K562 (cell line): Measurements from ENCODE around the gene PHACTR3. TPM values are rescaled to one million over a fixed set of nuclear protein-coding genes. Genes with fewer than 3 reads are reported as not detected.

Experiments
- ATAC-seq: fragments of 200-7000 bp; cut with Tn5 transposase; 3 replicates; pipeline ENCODE4 v1.9.1; 2020; ENCODE audit warnings: moderate library complexity
- BruUV-seq: library from RNA; stranded (reverse); fragments of 400-500 nt; replicated peaks from 2 replicates; lab custom pipeline; 2021; lab: Mats Ljungman, UMichigan
- CTCF ChIA-PET: fragments of 300-600 bp; formaldehyde crosslinking; extraction: SDS; loops from one replicate; lab custom pipeline; 2021; ENCODE audit warnings: low intra/inter-chr PET ratio; lab: Yijun Ruan, JAX
- POLR2A ChIA-PET: fragments of 300-600, 350-650 bp; sonication (Branson Sonifier 250); formaldehyde crosslinking; extraction: SDS; loops from one replicate; lab custom pipeline; 2021; ENCODE audit warnings: antibody characterized with exemption, inconsistent platforms; lab: Yijun Ruan, JAX
- DNase-seq, 4 experiments: peaks; one replicate each; pipeline versions ENCODE4 v3.0.0 to v3.0.0-alpha.2; 2011 to 2018; ENCODE audit warnings: low spot score in 3 of 4, mixed read lengths in 3 of 4; ENCODE audit errors: extremely low read depth in 1 of 4
- FAIRE-seq: peaks from 2 replicates; lab custom pipeline; 2011; peaks lifted over from hg19 to GRCh38; lab: Jason Lieb, UNC
- H2AFZ ChIP-seq: 2 replicates; pipeline ENCODE4 v1.6.0; 2011; ENCODE audit warnings: low read depth, low read length, control low read depth, inconsistent platforms
- H3K27ac ChIP-seq: fragments of 200-600 bp; 3 replicates; pipeline ENCODE4 v1.8.0; 2011; ENCODE audit warnings: low read depth, mild to moderate bottlenecking, control low read depth, inconsistent platforms, low read length, moderate library complexity, mixed read lengths; ENCODE audit errors: extremely low read depth
- H3K27me3 ChIP-seq, 2 experiments: fragments of 300-600 bp in 1 of 2; 2 replicates in 1 of 2; 3 replicates in 1 of 2; pipeline versions ENCODE4 v1.6.0 to v1.8.0; 2011; ENCODE audit warnings: inconsistent platforms in 2 of 2, low read length in 2 of 2, mild to moderate bottlenecking in 1 of 2, mixed read lengths in 1 of 2, moderate library complexity in 1 of 2; ENCODE audit not compliant: control insufficient read depth in 2 of 2, insufficient read depth in 2 of 2
- H3K36me3 ChIP-seq: fragments of 300-600 bp; 3 replicates; pipeline ENCODE4 v1.8.0; 2011; ENCODE audit warnings: mild to moderate bottlenecking, low read length, inconsistent platforms; ENCODE audit not compliant: control insufficient read depth, insufficient read depth
- H3K4me1 ChIP-seq, 2 experiments: fragments of 200-600 bp in 1 of 2; replicated peaks in 1 of 2; 2 replicates in 1 of 2; 3 replicates in 1 of 2; pipeline versions ENCODE4 v1.5.1 to v1.8.0; 2011; ENCODE audit warnings: inconsistent platforms in 2 of 2, low read length in 2 of 2, mild to moderate bottlenecking in 1 of 2, mixed read lengths in 1 of 2, moderate library complexity in 1 of 2; ENCODE audit not compliant: control insufficient read depth in 2 of 2, insufficient read depth in 2 of 2
- H3K4me2 ChIP-seq: 2 replicates; pipeline ENCODE4 v1.6.1; 2011; ENCODE audit warnings: low read length, control low read depth, inconsistent platforms, mixed read lengths; ENCODE audit not compliant: insufficient read depth
- H3K4me3 ChIP-seq: fragments of 200-600 bp; sonication (generic), shearing (Covaris generic); 2 replicates; pipeline ENCODE4 v1.5.1; 2016; ENCODE audit warnings: control low read depth, inconsistent platforms
- H3K79me2 ChIP-seq: fragments of 200-600 bp; 3 replicates; pipeline ENCODE4 v1.8.0; 2011; ENCODE audit warnings: low read length, inconsistent platforms; ENCODE audit not compliant: control insufficient read depth, insufficient read depth
- H3K9ac ChIP-seq, 2 experiments: 2 replicates each; pipeline versions ENCODE4 v1.6.0 to v1.6.1; 2011; ENCODE audit warnings: low read depth in 2 of 2, low read length in 2 of 2, control low read depth in 1 of 2, inconsistent platforms in 1 of 2, mild to moderate bottlenecking in 1 of 2, mixed read lengths in 1 of 2; ENCODE audit not compliant: insufficient read depth in 1 of 2
- H3K9me1 ChIP-seq: one replicate; pipeline ENCODE4 v1.6.0; 2011; ENCODE audit warnings: inconsistent platforms, mild to moderate bottlenecking, low read length, moderate library complexity; ENCODE audit not compliant: control insufficient read depth, insufficient read depth
- H3K9me3 ChIP-seq: replicated peaks from 2 replicates; pipeline ENCODE4 v1.5.1; 2011; ENCODE audit warnings: low read depth, low read length, inconsistent platforms; ENCODE audit not compliant: control insufficient read depth, insufficient read depth
- H4K20me1 ChIP-seq: replicated peaks from 2 replicates; pipeline ENCODE4 v1.6.1; 2011; ENCODE audit warnings: low read length, inconsistent platforms, mixed read lengths; ENCODE audit not compliant: control insufficient read depth, insufficient read depth
- CBFA2T3 ChIP-seq: fragments of 450-650 bp; IDR thresholded peaks from 2 replicates; pipeline ENCODE4 v1.6.1; 2017
- KAT7 ChIP-seq: sonication (generic); formaldehyde crosslinking; IDR thresholded peaks from 2 replicates; pipeline ENCODE4 v1.8.0; 2022; ENCODE audit warnings: missing genetic modification reagents, mild to moderate bottlenecking, borderline replicate concordance
- PHB ChIP-seq: fragments of 250-450 bp; sonication (Bioruptor Pico); IDR thresholded peaks from 2 replicates; pipeline ENCODE4 v1.5.0; 2021
- POLR2AphosphoS5 ChIP-seq: IDR thresholded peaks from 2 replicates; pipeline ENCODE4 v1.6.1; 2011; ENCODE audit warnings: mild to moderate bottlenecking, low read depth, low read length, moderate library complexity; ENCODE audit not compliant: control insufficient read depth, insufficient read depth
- TEAD1 ChIP-seq, 2 experiments: fragments of 450-650 bp in 1 of 2; sonication (generic) in 1 of 2; formaldehyde crosslinking; IDR thresholded peaks; 2 replicates each; pipeline versions ENCODE4 v1.4.0 to v1.8.0; 2020 to 2022; ENCODE audit warnings: mild to moderate bottlenecking in 2 of 2, missing genetic modification reagents in 1 of 2
- ZBTB7A ChIP-seq: IDR thresholded peaks from 2 replicates; pipeline ENCODE4 v1.6.1; 2011; ENCODE audit warnings: low read depth, mild to moderate bottlenecking, low read length, moderate library complexity, borderline replicate concordance; ENCODE audit not compliant: control insufficient read depth
- ZNF140 ChIP-seq: fragments of 250-450 bp; sonication (Bioruptor Pico); IDR thresholded peaks from 2 replicates; pipeline ENCODE4 v1.8.0; 2021; ENCODE audit warnings: moderate library complexity, mild to moderate bottlenecking, inconsistent platforms
- ZNF695 ChIP-seq: fragments of 450-650 bp; formaldehyde crosslinking; IDR thresholded peaks from 2 replicates; pipeline ENCODE4 v1.4.0; 2020; ENCODE audit warnings: mild to moderate bottlenecking, moderate library complexity
- WGBS: fragments of 100-300 bp; shearing (Covaris generic); methylation state at CpG from one replicate; pipeline ENCODE4 v1.1.6; 2016; ENCODE audit warnings: low coverage, mixed read lengths; ENCODE audit not compliant: insufficient coverage; ENCODE audit errors: missing lambda C conversion rate; 5-methylcytosine and 5-hydroxymethylcytosine counted together
- in situ Hi-C: fragments of 300-500 bp; cut with MboI; formaldehyde crosslinking; loops from 4 replicates; pipeline ENCODE4 v1.15.0; 2018; ENCODE audit warnings: inconsistent platforms, mixed read lengths
- intact Hi-C: fragments of 100-400 bp; cut with micrococcal nuclease; formaldehyde crosslinking; loops from 2 replicates; pipeline ENCODE4 v1.14.2; 2022
- polyA plus RNA-seq, 8 experiments: library from polyadenylated mRNA; depleted of rRNA in 4 of 8; stranded (reverse) in 5 of 8; unstranded in 3 of 8; fragments of >200 nt; fragmentation: Nextera tagmentation in 2 of 8; fragmentation: Illumina TruSeq in 1 of 8; extraction: Ambion mirVana in 2 of 8; extraction: Trizol in 1 of 8; gene quantifications; 2 replicates each; pipeline versions ENCODE4 v1.2.1 to v1.2.3, GENCODE V29; 2011 to 2014; ENCODE audit warnings: inconsistent platforms in 1 of 8, missing spikeins in 1 of 8
- total RNA-seq, 7 experiments: library from RNA; depleted of rRNA in 6 of 7; stranded (reverse); fragments of >200 nt in 6 of 7; fragmentation: Illumina TruSeq in 2 of 7; extraction: Trizol in 2 of 7; gene quantifications; 2 replicates each; pipeline versions ENCODE4 v1.2.1 to v1.2.3, GENCODE V29; 2011 to 2021; ENCODE audit warnings: low replicate concordance in 1 of 7

The PHACTR3 gene
- total and polyA plus RNA-seq, 9 of the 15 experiments (the other 6 are each of a cell fraction or from before 2014, with no cell fraction given) = not detected

DNA sequence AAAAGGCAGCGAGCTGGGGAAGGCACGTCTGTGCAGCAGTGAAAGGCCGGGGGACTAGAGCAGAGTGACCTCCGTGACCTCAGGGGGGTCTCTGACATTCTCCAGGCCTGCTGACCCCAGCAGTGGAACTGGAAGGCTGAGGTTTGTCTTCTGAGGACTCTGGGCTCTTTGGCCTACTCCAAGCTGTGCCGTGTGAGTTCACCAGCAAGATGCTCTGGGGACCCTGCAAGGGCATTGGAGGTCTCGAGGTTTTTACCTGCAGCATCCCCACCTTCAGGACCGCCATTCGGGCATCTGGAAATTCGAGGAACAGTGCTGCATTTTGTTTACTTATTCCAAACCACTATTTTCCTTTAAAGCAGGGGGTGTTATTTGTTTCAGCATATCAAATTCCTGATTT, 140.9 kb downstream of the PHACTR3 start:
- FAIRE-seq = no peak
- Histone ChIP-seq H3K4me2 (no peak overlapping the region), H3K79me2 (no peaks in the 10 kb centered on the region), H3K36me3 (no peaks in the 10 kb centered on the region), H3K4me1 (no peaks in the 10 kb centered on the region), H3K4me3 (no peak overlapping the region), H3K9me1 (peaks cover 4% of the 10 kb centered on the region), H3K9ac (no peak overlapping the region), H2AFZ (no peak overlapping the region), H3K27me3 (peaks cover 12 to 38% of the 10 kb centered on the region in 2 experiments), H4K20me1 (0 out of 2 replicates have a peak, but pooled peaks cover 4% of the 10 kb centered on the region), H3K9me3 (no peaks in the 10 kb centered on the region), H3K27ac (no peak overlapping the region)
- BruUV-seq = no TSS peak
- no peak for DNase-seq
- intact Hi-C loops = no loop called here
- ChIA-PET POLR2A (no interaction called here), CTCF (no interaction called here)
- TF ChIP-seq POLR2AphosphoS5 (no peak), ZNF695 (CRISPR knock-in tag) (no peak), KAT7 (CRISPR knock-in tag) (no peak), CBFA2T3 (no peak), ZNF140 (CRISPR knock-in tag) (no peak), TEAD1 (CRISPR knock-in tag; IDR thresholded peaks at IDR 0.05) (no peak), ZBTB7A (no peak), PHB (CRISPR knock-in tag) (no peak)
- 4% methylated on average over 9 of the region's 9 CpGs for WGBS
- no peak for ATAC-seq
- in situ Hi-C loops = no loop called here
